Colonic mucosa (tissue), 4 donors: ENCODE results near the gene HOXD9. TPM values are rescaled to one million over a fixed set of nuclear protein-coding genes. Genes with fewer than 3 reads are reported as not detected.
A peak's percentile ranks its signal among the peaks of the same experiment; 100 is the strongest.

ENCODE experiments used
- DNase-seq: peaks from one replicate; pipeline ENCODE4 v3.0.0-alpha.2; 2020
- H3K27ac ChIP-seq: fragments of 200-600 bp; one replicate; pipeline ENCODE4 v1.8.0; 2021
- H3K27me3 ChIP-seq: fragments of 200-600 bp; one replicate; pipeline ENCODE4 v1.8.0; 2021
- H3K36me3 ChIP-seq: fragments of 200-600 bp; one replicate; pipeline ENCODE4 v1.8.0; 2021
- H3K4me1 ChIP-seq: fragments of 200-600 bp; one replicate; pipeline ENCODE4 v1.8.0; 2021; ENCODE audit warnings: mild to moderate bottlenecking
- H3K4me3 ChIP-seq: fragments of 200-600 bp; one replicate; pipeline ENCODE4 v1.8.0; 2021
- H3K9ac ChIP-seq, 2 donors: one replicate each; pipeline ENCODE4 v1.7.0; 2013; ENCODE audit warnings: control low read depth in 2 of 2, low read depth in 2 of 2, low read length in 2 of 2
- H3K9me3 ChIP-seq: fragments of 200-600 bp; one replicate; pipeline ENCODE4 v1.8.0; 2021
- CTCF ChIP-seq: fragments of 200-600 bp; IDR thresholded peaks from one replicate; pipeline ENCODE4 v1.8.0; 2022; ENCODE audit warnings: antibody characterized with exemption, mild to moderate bottlenecking
- intact Hi-C: fragments of 100-400 bp; cut with DNase I; formaldehyde crosslinking; loops from one replicate; pipeline ENCODE4 v1.14.1; 2022
- total RNA-seq, 2 donors: library from RNA; stranded (reverse); fragmentation: NEBNext Ultra II Directional in 1 of 2; extraction: Animal tissue kit (Norgen Biotek cat#: 25700) in 1 of 2; gene quantifications; one replicate each; pipeline ENCODE4 v1.2.1, GENCODE V29; 2021
- donor health status: healthy.
- donor health status: DM: no; HTN: no; CAD: no.
- donor health status: DM: no; HTN: no; CAD: no.

HOXD9 gene
- total RNA-seq, 2 donors from 2014 or later: 0.86 to 1.7 TPM

GRCh38 chr2:176112375-176113302 lies 9.9 kb upstream of the HOXD9 start:
- H3K4me3 ChIP-seq: no peak overlapping the region
- H3K36me3 ChIP-seq: no peaks in the 10 kb centered on the region
- H3K9me3 ChIP-seq: no peaks in the 10 kb centered on the region
- H3K9ac ChIP-seq: peak overlapping the region; percentile 12 to 53
- no peaks in the 10 kb centered on the region for H3K4me1 ChIP-seq
- H3K27me3 ChIP-seq: peaks cover 94% of the 10 kb centered on the region
- DNase-seq: no peak
- H3K27ac ChIP-seq: no peak overlapping the region
- TF ChIP-seq CTCF: no peak
- intact Hi-C loops: no loop called here

GRCh38 chr2:176114120-176114929 lies 8.2 kb upstream of the HOXD9 start:
- no peaks in the 10 kb centered on the region for H3K9me3 ChIP-seq
- H3K4me1 ChIP-seq: no peaks in the 10 kb centered on the region
- peaks cover 84% of the 10 kb centered on the region for H3K27me3 ChIP-seq
- TF ChIP-seq CTCF: no peak
- DNase-seq: no peak
- peak overlapping the region in 1 of 2 donors; percentile 38 for H3K9ac ChIP-seq
- intact Hi-C loops: no loop called here
- no peak overlapping the region for H3K4me3 ChIP-seq
- no peak overlapping the region for H3K27ac ChIP-seq
- H3K36me3 ChIP-seq: no peaks in the 10 kb centered on the region

GRCh38 chr2:176114930-176115625 lies 7.4 kb upstream of the HOXD9 start:
- H3K9ac ChIP-seq: no peak overlapping the region
- no peak overlapping the region for H3K4me3 ChIP-seq
- peaks cover 80% of the 10 kb centered on the region for H3K27me3 ChIP-seq
- no peak for DNase-seq
- intact Hi-C loops: no loop called here
- no peak for TF ChIP-seq CTCF
- H3K9me3 ChIP-seq: no peaks in the 10 kb centered on the region
- no peaks in the 10 kb centered on the region for H3K4me1 ChIP-seq
- no peak overlapping the region for H3K27ac ChIP-seq
- H3K36me3 ChIP-seq: no peaks in the 10 kb centered on the region

- DNase-seq: peak; percentile 48
These were observed 6.4 kb upstream of the HOXD9 start, which contains the start of gene HOXD10 for GRCh38 chr2:176115883-176116813. Gene HOXD10 (plus strand): TSS chr2:176116778. CDS start chr2:176116834, 56 bp downstream.

More at GRCh38 chr2:176115883-176116813, 6.4 kb upstream of the HOXD9 start, which contains the start of gene HOXD10:
- no peaks in the 10 kb centered on the region for H3K4me1 ChIP-seq
- no peak for TF ChIP-seq CTCF
- H3K4me3 ChIP-seq: peak within 1 kb of the TSS; percentile 11
- H3K9ac ChIP-seq: peak within 1 kb of the TSS; percentile 51 to 64
- intact Hi-C loops: no loop called here
- no peak within 1 kb of the TSS for H3K27ac ChIP-seq
- H3K9me3 ChIP-seq: no peaks in the 10 kb centered on the region
- no peaks in the 10 kb centered on the region for H3K36me3 ChIP-seq
- peaks cover 81% of the 10 kb centered on the region for H3K27me3 ChIP-seq
